NCI-H345 (cell line): Measurements from ENCODE around the gene NAA35.

Source experiments
- DNase-seq: peaks from one replicate; lab custom pipeline; 2025; lab: John Stamatoyannopoulos, UW

Gene NAA35

DNA sequence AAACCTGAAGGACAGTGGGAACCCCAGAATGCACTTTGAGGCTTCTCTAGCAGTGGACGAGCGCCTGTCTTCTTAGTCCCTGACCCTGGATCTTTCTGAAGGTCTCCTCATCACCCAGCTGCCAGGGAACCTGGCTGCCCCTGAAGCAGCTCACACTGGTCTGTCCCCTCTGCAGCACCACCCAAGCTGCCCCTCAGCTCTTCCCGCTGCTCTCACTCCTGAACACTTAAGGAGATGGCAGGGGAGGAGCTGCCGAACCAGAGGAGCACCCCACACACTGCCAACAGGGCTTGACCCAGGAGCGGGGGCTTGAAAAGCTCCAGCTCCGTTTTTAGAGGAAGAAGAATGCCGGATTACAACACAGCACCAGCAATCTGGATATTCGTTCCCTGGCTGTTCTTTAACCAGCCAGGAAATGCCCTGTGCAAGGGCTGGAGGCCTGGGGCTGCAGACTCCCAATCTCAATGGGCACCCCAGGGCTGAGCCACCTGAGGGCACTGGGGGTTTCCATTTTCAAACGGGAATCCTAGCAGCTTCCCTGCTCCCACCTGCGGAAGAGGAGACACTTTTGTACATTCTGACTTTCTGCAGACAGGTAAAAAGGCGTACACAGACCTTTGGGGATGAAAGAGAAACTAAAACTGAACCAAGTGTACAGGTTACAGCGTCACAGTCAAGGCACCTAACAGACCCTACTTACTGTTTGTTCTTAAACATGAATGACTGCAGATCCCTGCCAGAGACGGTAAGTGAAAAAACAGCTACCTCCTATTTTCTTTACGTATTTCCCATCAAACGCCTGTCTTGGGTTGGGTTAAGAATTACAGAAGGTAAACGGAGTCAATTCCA lies 122.1 kb downstream of the NAA35 start:
- DNase-seq = no peak

DNA sequence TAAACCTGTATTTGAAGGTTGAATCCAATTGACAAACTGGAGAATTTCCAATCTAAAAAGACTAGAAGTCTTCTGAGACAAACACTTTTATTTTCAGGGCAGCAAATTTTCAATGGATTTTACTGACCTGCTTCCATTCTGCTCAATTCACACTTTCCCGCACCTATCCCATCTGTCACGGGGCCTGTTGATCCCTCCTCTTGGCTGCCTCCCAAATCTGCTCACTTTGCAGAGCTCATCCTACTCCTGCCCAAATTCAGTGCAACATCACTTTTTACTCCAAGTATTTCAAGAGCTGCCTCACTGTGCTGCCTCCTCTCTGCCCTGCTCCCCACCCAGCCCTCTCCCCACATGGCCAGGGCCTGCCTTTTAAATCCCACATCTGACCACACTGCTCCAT lies 123.3 kb downstream of the NAA35 start:
- DNase-seq = no peak

DNA sequence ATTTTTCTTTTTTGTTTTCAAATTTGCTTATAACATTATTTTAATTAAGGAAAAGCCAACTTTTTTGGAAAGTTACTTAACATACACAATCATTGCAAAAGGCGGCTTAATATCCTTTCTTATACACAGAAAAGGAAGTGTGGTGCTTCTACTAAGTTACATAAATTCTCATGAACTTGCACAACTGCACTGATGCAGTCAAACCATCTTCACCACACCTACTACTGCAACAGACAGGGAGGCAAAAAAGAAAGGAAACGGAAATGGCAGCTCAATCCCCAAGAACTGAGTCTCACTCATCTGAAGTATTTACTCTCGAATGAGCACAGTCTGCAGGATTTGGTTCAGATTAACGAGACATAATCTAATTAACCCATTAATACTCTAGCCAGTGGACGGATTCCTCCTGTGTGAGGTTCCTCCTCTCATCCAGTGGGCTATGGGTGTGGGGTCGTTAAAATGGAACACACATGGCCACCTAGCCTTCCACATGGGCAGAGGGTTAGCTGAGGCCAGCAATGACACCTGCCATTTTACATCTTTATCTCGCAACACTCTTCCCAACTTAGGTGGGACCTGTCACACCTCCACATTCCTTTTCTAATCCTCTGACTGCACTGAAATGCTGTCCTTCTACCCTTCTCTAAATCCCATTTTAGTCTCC lies 128.4 kb downstream of the NAA35 start:
- no peak for DNase-seq
